Central memory CD8-positive, alpha-beta T cell (primary cell): ENCODE data around the gene RGS7.
"Not testable (repeated sequence)": the region's sequence is repeated elsewhere in the genome, so short reads cannot be mapped to it uniquely, and the experiment has no call there.

Experiments used
- ATAC-seq: fragments of 150-1000 bp; cut with Tn5 transposase; replicated peaks from 2 replicates; pipeline ENCODE4 v1.10.0; 2022; ENCODE audit warnings: mild to moderate bottlenecking, moderate FRiP score, moderate number of reproducible peaks; ENCODE audit not compliant: poor library complexity, severe bottlenecking; ENCODE audit errors: extremely low read depth
- DNase-seq, 2 donors: peaks; one replicate each; pipeline ENCODE4 v3.0.0; 2021; ENCODE audit warnings: low spot score in 2 of 2
- H3K27ac Mint-ChIP-seq: one replicate; pipeline ENCODE4 v1.8.0; 2022; ENCODE audit warnings: low read depth, mild to moderate bottlenecking, moderate library complexity, mixed read lengths
- H3K27me3 Mint-ChIP-seq: one replicate; pipeline ENCODE4 v1.8.0; 2022; ENCODE audit warnings: mixed read lengths
- H3K36me3 Mint-ChIP-seq: one replicate; pipeline ENCODE4 v1.8.0; 2022; ENCODE audit warnings: mild to moderate bottlenecking, moderate library complexity, mixed read lengths; ENCODE audit not compliant: insufficient read depth
- H3K4me1 Mint-ChIP-seq: one replicate; pipeline ENCODE4 v1.8.0; 2022; ENCODE audit warnings: mixed read lengths
- H3K4me3 Mint-ChIP-seq: one replicate; pipeline ENCODE4 v1.8.0; 2022; ENCODE audit warnings: mild to moderate bottlenecking, moderate library complexity, mixed read lengths
- H3K9me3 Mint-ChIP-seq: one replicate; pipeline ENCODE4 v1.8.0; 2022; ENCODE audit warnings: mixed read lengths

RGS7 gene

GRCh38 chr1:241166625-241167024 is 190.4 kb downstream of the RGS7 start:
- H3K9me3 Mint-ChIP-seq, result peaks cover 11% of the 10 kb centered on the region
- H3K27ac Mint-ChIP-seq, result no peak overlapping the region

GRCh38 chr1:241165256-241165655 is 191.7 kb downstream of the RGS7 start:
- not testable (repeated sequence) for DNase-seq, H3K27ac Mint-ChIP-seq, H3K36me3 Mint-ChIP-seq, ATAC-seq, H3K4me3 Mint-ChIP-seq, H3K27me3 Mint-ChIP-seq, H3K4me1 Mint-ChIP-seq
- H3K9me3 Mint-ChIP-seq, result peaks cover 11% of the 10 kb centered on the region

More at GRCh38 chr1:241166625-241167024, 190.4 kb downstream of the RGS7 start:
- Mint-ChIP-seq H3K27me3 (no peaks in the 10 kb centered on the region), H3K4me3 (no peak overlapping the region), H3K36me3 (no peaks in the 10 kb centered on the region), H3K4me1 (no peaks in the 10 kb centered on the region)
- DNase-seq (no peak), ATAC-seq (no peak)

- ATAC-seq (no peak), DNase-seq (no peak)
- Mint-ChIP-seq H3K27me3 (no peaks in the 10 kb centered on the region), H3K36me3 (no peaks in the 10 kb centered on the region), H3K27ac (no peak overlapping the region), H3K4me3 (no peak overlapping the region), H3K9me3 (peaks cover 20% of the 10 kb centered on the region), H3K4me1 (no peaks in the 10 kb centered on the region)
Observed at GRCh38 chr1:241163363-241163762, 193.6 kb downstream of the RGS7 start.

- ATAC-seq, result no peak
Observed at GRCh38 chr1:241161188-241161689, 195.8 kb downstream of the RGS7 start.

GRCh38 chr1:241157435-241157834 is 199.6 kb downstream of the RGS7 start:
- Mint-ChIP-seq H3K4me3 (no peak overlapping the region), H3K36me3 (no peaks in the 10 kb centered on the region), H3K4me1 (no peaks in the 10 kb centered on the region), H3K27ac (no peak overlapping the region), H3K9me3 (peaks cover 39% of the 10 kb centered on the region), H3K27me3 (no peaks in the 10 kb centered on the region)
- ATAC-seq (no peak), DNase-seq (no peak)

More at GRCh38 chr1:241161188-241161689, 195.8 kb downstream of the RGS7 start:
- no peaks in the 10 kb centered on the region for H3K4me1 Mint-ChIP-seq
- no peaks in the 10 kb centered on the region for H3K27me3 Mint-ChIP-seq
- no peak for DNase-seq
- peaks cover 21% of the 10 kb centered on the region for H3K9me3 Mint-ChIP-seq
- no peak overlapping the region for H3K27ac Mint-ChIP-seq
- H3K4me3 Mint-ChIP-seq, result no peak overlapping the region
- no peaks in the 10 kb centered on the region for H3K36me3 Mint-ChIP-seq

- H3K27ac Mint-ChIP-seq, result no peak overlapping the region
- no peaks in the 10 kb centered on the region for H3K4me1 Mint-ChIP-seq
- DNase-seq (no peak), ATAC-seq (no peak)
- H3K27me3 Mint-ChIP-seq, result no peaks in the 10 kb centered on the region
- no peak overlapping the region for H3K4me3 Mint-ChIP-seq
- peaks cover 2% of the 10 kb centered on the region for H3K36me3 Mint-ChIP-seq
- H3K9me3 Mint-ChIP-seq, result peaks cover 40% of the 10 kb centered on the region
Observed at GRCh38 chr1:241156231-241156965, 200.6 kb downstream of the RGS7 start.

GRCh38 chr1:241145881-241146280 is 211.1 kb downstream of the RGS7 start:
- H3K4me3 Mint-ChIP-seq, result no peak overlapping the region
- H3K36me3 Mint-ChIP-seq, result no peaks in the 10 kb centered on the region
- no peaks in the 10 kb centered on the region for H3K27me3 Mint-ChIP-seq
- peaks cover 21% of the 10 kb centered on the region for H3K9me3 Mint-ChIP-seq
- no peaks in the 10 kb centered on the region for H3K4me1 Mint-ChIP-seq
- H3K27ac Mint-ChIP-seq, result no peak overlapping the region
- no peak for ATAC-seq
- DNase-seq, result no peak

GRCh38 chr1:241143765-241144442 is 213.1 kb downstream of the RGS7 start:
- no peak for ATAC-seq
- DNase-seq, result no peak
- Mint-ChIP-seq H3K36me3 (no peaks in the 10 kb centered on the region), H3K4me1 (no peaks in the 10 kb centered on the region), H3K9me3 (peaks cover 26% of the 10 kb centered on the region), H3K27ac (no peak overlapping the region), H3K4me3 (no peak overlapping the region), H3K27me3 (no peaks in the 10 kb centered on the region)

GRCh38 chr1:241142493-241142892 is 214.5 kb downstream of the RGS7 start:
- no peaks in the 10 kb centered on the region for H3K4me1 Mint-ChIP-seq
- no peak overlapping the region for H3K27ac Mint-ChIP-seq
- H3K4me3 Mint-ChIP-seq, result no peak overlapping the region
- DNase-seq (no peak), ATAC-seq (no peak)
- no peaks in the 10 kb centered on the region for H3K27me3 Mint-ChIP-seq
- no peaks in the 10 kb centered on the region for H3K36me3 Mint-ChIP-seq
- peaks cover 26% of the 10 kb centered on the region for H3K9me3 Mint-ChIP-seq

GRCh38 chr1:241141646-241142045 is 215.4 kb downstream of the RGS7 start:
- not testable (repeated sequence) for H3K27me3 Mint-ChIP-seq, H3K4me1 Mint-ChIP-seq, H3K36me3 Mint-ChIP-seq, H3K4me3 Mint-ChIP-seq, ATAC-seq, DNase-seq, H3K27ac Mint-ChIP-seq
- H3K9me3 Mint-ChIP-seq, result peaks cover 26% of the 10 kb centered on the region

GRCh38 chr1:241140670-241141069 is 216.3 kb downstream of the RGS7 start:
- no peaks in the 10 kb centered on the region for H3K36me3 Mint-ChIP-seq
- no peaks in the 10 kb centered on the region for H3K4me1 Mint-ChIP-seq
- H3K27ac Mint-ChIP-seq, result no peak overlapping the region
- H3K9me3 Mint-ChIP-seq, result peaks cover 26% of the 10 kb centered on the region
- DNase-seq (no peak), ATAC-seq (no peak)
- H3K27me3 Mint-ChIP-seq, result no peaks in the 10 kb centered on the region
- H3K4me3 Mint-ChIP-seq, result no peak overlapping the region

- H3K9me3 Mint-ChIP-seq, result peaks cover 27% of the 10 kb centered on the region
- DNase-seq, result no peak
- H3K27ac Mint-ChIP-seq, result no peak overlapping the region
- no peaks in the 10 kb centered on the region for H3K4me1 Mint-ChIP-seq
- no peak for ATAC-seq
- no peaks in the 10 kb centered on the region for H3K36me3 Mint-ChIP-seq
- H3K4me3 Mint-ChIP-seq, result no peak overlapping the region
- H3K27me3 Mint-ChIP-seq, result no peaks in the 10 kb centered on the region
Observed at GRCh38 chr1:241139047-241139446, 218.0 kb downstream of the RGS7 start.

- no peak overlapping the region for H3K4me3 Mint-ChIP-seq
- no peaks in the 10 kb centered on the region for H3K27me3 Mint-ChIP-seq
- no peaks in the 10 kb centered on the region for H3K4me1 Mint-ChIP-seq
- ATAC-seq (no peak), DNase-seq (no peak)
- H3K27ac Mint-ChIP-seq, result no peak overlapping the region
- H3K9me3 Mint-ChIP-seq, result peaks cover 27% of the 10 kb centered on the region
- no peaks in the 10 kb centered on the region for H3K36me3 Mint-ChIP-seq
Observed at GRCh38 chr1:241138248-241138647, 218.8 kb downstream of the RGS7 start.
